Erythroblast (primary cell): Measurements from ENCODE around the gene SPOP.

ENCODE experiments used
- GATA1 ChIP-seq: IDR thresholded peaks from 2 replicates; pipeline ENCODE4 v1.6.1; 2011; ENCODE audit warnings: low read depth, mild to moderate bottlenecking, control low read depth, low read length, moderate library complexity
- POLR2A ChIP-seq: IDR thresholded peaks from 2 replicates; pipeline ENCODE4 v1.6.1; 2011; ENCODE audit warnings: mild to moderate bottlenecking, low read length

DNA sequence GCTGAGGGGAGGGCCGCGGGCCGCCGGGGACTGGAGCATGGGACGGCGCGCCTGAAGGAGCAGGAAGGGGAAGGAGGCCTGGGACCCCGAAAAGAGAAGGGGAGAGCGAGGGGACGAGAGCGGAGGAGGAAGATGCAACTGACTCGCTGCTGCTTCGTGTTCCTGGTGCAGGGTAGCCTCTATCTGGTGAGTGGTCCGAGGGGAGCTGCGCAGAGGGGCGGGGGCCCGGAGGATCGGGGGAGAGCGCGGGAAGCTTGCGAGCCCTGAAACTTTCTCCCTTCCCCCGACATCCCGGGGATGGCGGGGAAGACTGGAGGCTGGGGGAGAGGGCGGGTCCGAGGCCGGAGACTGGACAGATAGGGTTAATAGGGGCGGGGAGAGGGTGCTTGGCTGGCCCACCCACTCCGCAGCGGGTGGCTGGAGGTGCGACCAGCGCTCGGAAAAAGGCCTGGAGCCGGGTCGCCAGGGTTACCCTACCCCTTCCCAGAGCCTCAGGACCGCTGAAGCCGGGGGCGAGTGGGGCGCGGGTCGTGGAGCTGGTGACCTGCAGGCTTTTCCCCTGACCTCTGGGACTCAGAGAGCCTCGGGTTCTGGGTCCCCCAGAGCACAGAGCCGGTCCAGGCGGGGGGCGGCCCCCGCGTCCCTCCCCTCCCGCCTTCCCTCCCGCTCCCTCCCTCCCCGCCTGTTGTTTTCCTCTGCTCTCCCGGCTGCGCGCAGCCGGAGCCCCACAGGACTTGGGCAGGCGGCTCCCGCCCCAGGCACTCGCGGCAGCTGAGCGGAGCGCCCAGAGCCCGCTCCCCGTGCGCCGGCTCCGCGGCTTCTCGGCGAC lies 101.6 kb downstream of the SPOP start:
- TF ChIP-seq POLR2A: no peak
- TF ChIP-seq GATA1: no peak
